ENCODE data around the gene CSF3R.

GRCh38 chr1:36486439-36487335 lies 4.0 kb upstream of the CSF3R start:
- no peak for TF ChIP-seq POLR2A (IDR thresholded peaks at IDR 0.05)
- no peak for TF ChIP-seq CTCF (IDR thresholded peaks at IDR 0.05)

All from suprapubic skin (tissue), 3 donors.